HUDEP-2 (cell line): ENCODE results near the gene AP3B1.

Experiments used
- DNase-seq, 76 experiments: peaks; one replicate each; lab custom pipeline; 2025; ENCODE audit not compliant: unreplicated experiment in 76 of 76; lab: John Stamatoyannopoulos, UW

AP3B1 gene

GRCh38 chr5:78294248-78295034 lies at the start of gene AP3B1:
AP3B1 (minus strand) TSS chr5:78294698; CDS start chr5:78294579, 119 bp downstream.
- peak; percentile 34 to 98 (median 95) for DNase-seq

- no peak for DNase-seq
Measured at GRCh38 chr5:78341440-78341839, 46.9 kb upstream of the AP3B1 start.

- no peak for DNase-seq
Measured at GRCh38 chr5:78339617-78340436, 45.3 kb upstream of the AP3B1 start.

- no peak for DNase-seq
Measured at GRCh38 chr5:78336698-78337097, 42.2 kb upstream of the AP3B1 start.

GRCh38 chr5:78335976-78336375 lies 41.5 kb upstream of the AP3B1 start:
- peak in 2 of 76 experiments; percentile 7 to 15 for DNase-seq

- DNase-seq = no peak
Measured at GRCh38 chr5:78334811-78335210, 40.3 kb upstream of the AP3B1 start.

GRCh38 chr5:78331523-78332080 lies 37.1 kb upstream of the AP3B1 start:
- no peak for DNase-seq

- no peak for DNase-seq
Measured at GRCh38 chr5:78328585-78329173, 34.2 kb upstream of the AP3B1 start.

- DNase-seq = no peak
Measured at GRCh38 chr5:78327761-78328510, 33.4 kb upstream of the AP3B1 start.

- DNase-seq = no peak
Measured at GRCh38 chr5:78326930-78327329, 32.4 kb upstream of the AP3B1 start.

GRCh38 chr5:78323241-78323640 lies 28.7 kb upstream of the AP3B1 start:
- no peak for DNase-seq

- peak in 8 of 76 experiments; percentile 2 to 23 (median 12) for DNase-seq
Measured at GRCh38 chr5:78320401-78320800, 25.9 kb upstream of the AP3B1 start.

- DNase-seq = no peak
Measured at GRCh38 chr5:78318337-78318736, 23.8 kb upstream of the AP3B1 start.

GRCh38 chr5:78317515-78317914 lies 23.0 kb upstream of the AP3B1 start:
- no peak for DNase-seq

GRCh38 chr5:78308703-78309102 lies 14.2 kb upstream of the AP3B1 start:
- DNase-seq = no peak

GRCh38 chr5:78300464-78301045 lies 6.1 kb upstream of the AP3B1 start:
- peak in 3 of 76 experiments; percentile 8 to 15 (median 11) for DNase-seq

GRCh38 chr5:78295035-78295961 lies 800 bp upstream of the AP3B1 start:
- peak in 22 of 76 experiments; percentile 10 to 75 (median 39) for DNase-seq

- peak in 1 of 76 experiments; percentile 24 for DNase-seq
Measured at GRCh38 chr5:78293851-78294247, 649 bp downstream of the AP3B1 start.

- DNase-seq = no peak
Measured at GRCh38 chr5:78291687-78292086, 2.8 kb downstream of the AP3B1 start.
